HEK293 (cell line): ENCODE results near the gene GLMP.
A peak's percentile ranks its signal among the peaks of the same experiment; 100 is the strongest.

Experiments used
- CTCF ChIA-PET: fragments of 350-600 bp; formaldehyde crosslinking; extraction: SDS; loops from one replicate; lab custom pipeline; 2021; ENCODE audit warnings: antibody characterized with exemption; lab: Yijun Ruan, JAX
- POLR2A ChIA-PET: fragments of 300-600 bp; formaldehyde crosslinking; extraction: SDS; loops from one replicate; lab custom pipeline; 2020; ENCODE audit warnings: antibody characterized with exemption, inconsistent platforms; lab: Yijun Ruan, JAX
- H3K27ac ChIP-seq: fragments of 200-500 bp; sonication (Bioruptor generic); 2 replicates; pipeline ENCODE4 v1.5.1; 2014; ENCODE audit warnings: low read depth, low read length, control low read depth, inconsistent platforms; ENCODE audit errors: extremely low read depth
- H3K36me3 ChIP-seq, 2 experiments: fragments of 200-500 bp in 1 of 2; sonication (Bioruptor generic) in 1 of 2; 1 replicate in 1 of 2; 2 replicates in 1 of 2; pipeline ENCODE4 v1.5.1; 2014 to 2017; ENCODE audit warnings: inconsistent platforms in 2 of 2, low read length in 2 of 2; ENCODE audit not compliant: control insufficient read depth in 2 of 2, insufficient read depth in 1 of 2
- H3K4me1 ChIP-seq: fragments of 200-500 bp; sonication (Bioruptor generic); 2 replicates; pipeline ENCODE4 v1.5.1; 2014; ENCODE audit warnings: mild to moderate bottlenecking, low read length, inconsistent platforms; ENCODE audit not compliant: control insufficient read depth, insufficient read depth
- H3K4me3 ChIP-seq: 2 replicates; pipeline ENCODE4 v1.5.1; 2011; ENCODE audit warnings: low read depth, mild to moderate bottlenecking, control low read depth, low read length, moderate library complexity
- H3K9me3 ChIP-seq: fragments of 200-500 bp; sonication (Bioruptor generic); 2 replicates; pipeline ENCODE4 v1.5.1; 2014; ENCODE audit warnings: low read depth, low read length, inconsistent platforms; ENCODE audit not compliant: control insufficient read depth, insufficient read depth
- HOXD13 ChIP-seq: sonication (generic); formaldehyde crosslinking; IDR thresholded peaks from 2 replicates; pipeline ENCODE4 v1.8.0; 2022; ENCODE audit warnings: missing genetic modification reagents, borderline replicate concordance
- PATZ1 ChIP-seq: fragments of 450-650 bp; formaldehyde crosslinking; IDR thresholded peaks from 2 replicates; pipeline ENCODE4 v1.5.1; 2016; ENCODE audit warnings: missing biosample characterization, missing genetic modification characterization
- WT1 ChIP-seq: fragments of 450-650 bp; formaldehyde crosslinking; IDR thresholded peaks from 2 replicates; pipeline ENCODE4 v1.5.1; 2016; ENCODE audit warnings: missing biosample characterization, missing genetic modification characterization
- ZBTB17 ChIP-seq: fragments of 450-650 bp; formaldehyde crosslinking; IDR thresholded peaks from 2 replicates; pipeline ENCODE4 v1.5.1; 2016; ENCODE audit warnings: missing biosample characterization, missing genetic modification characterization
- ZBTB21 ChIP-seq: fragments of 450-650 bp; formaldehyde crosslinking; IDR thresholded peaks from 2 replicates; pipeline ENCODE4 v1.5.1; 2017; ENCODE audit warnings: missing biosample characterization, missing genetic modification characterization
- ZNF132 ChIP-seq: fragments of 450-650 bp; formaldehyde crosslinking; IDR thresholded peaks from 2 replicates; pipeline ENCODE4 v1.5.1; 2017; ENCODE audit warnings: missing biosample characterization, missing genetic modification characterization, borderline replicate concordance
- ZNF133 ChIP-seq: fragments of 450-650 bp; formaldehyde crosslinking; IDR thresholded peaks from 2 replicates; pipeline ENCODE4 v1.5.1; 2016; ENCODE audit warnings: missing biosample characterization, missing genetic modification characterization
- ZNF140 ChIP-seq: fragments of 450-650 bp; formaldehyde crosslinking; IDR thresholded peaks from 2 replicates; pipeline ENCODE4 v1.5.1; 2016; ENCODE audit warnings: missing biosample characterization, missing genetic modification characterization
- ZNF16 ChIP-seq: fragments of 450-650 bp; formaldehyde crosslinking; IDR thresholded peaks from 2 replicates; pipeline ENCODE4 v1.5.1; 2016; ENCODE audit warnings: low read depth, missing biosample characterization, missing genetic modification characterization
- ZNF169 ChIP-seq: fragments of 450-650 bp; formaldehyde crosslinking; IDR thresholded peaks from 2 replicates; pipeline ENCODE4 v1.5.1; 2016; ENCODE audit warnings: missing biosample characterization, missing genetic modification characterization
- ZNF214 ChIP-seq: fragments of 450-650 bp; formaldehyde crosslinking; IDR thresholded peaks from 2 replicates; pipeline ENCODE4 v1.5.1; 2017; ENCODE audit warnings: missing biosample characterization, mild to moderate bottlenecking, missing genetic modification characterization, borderline replicate concordance
- ZNF394 ChIP-seq: fragments of 450-650 bp; formaldehyde crosslinking; IDR thresholded peaks from 2 replicates; pipeline ENCODE4 v1.5.1; 2016; ENCODE audit warnings: missing biosample characterization, missing genetic modification characterization, mild to moderate bottlenecking, moderate library complexity, borderline replicate concordance
- ZNF423 ChIP-seq: fragments of 450-650 bp; formaldehyde crosslinking; IDR thresholded peaks from 2 replicates; pipeline ENCODE4 v1.5.1; 2016; ENCODE audit warnings: missing biosample characterization, missing genetic modification characterization
- ZNF433 ChIP-seq: fragments of 450-650 bp; formaldehyde crosslinking; IDR thresholded peaks from 2 replicates; pipeline ENCODE4 v1.5.1; 2016; ENCODE audit warnings: missing biosample characterization, missing genetic modification characterization, low read depth
- ZNF48 ChIP-seq: fragments of 450-650 bp; formaldehyde crosslinking; IDR thresholded peaks from 2 replicates; pipeline ENCODE4 v1.5.1; 2016; ENCODE audit warnings: missing biosample characterization, missing genetic modification characterization
- ZNF544 ChIP-seq: fragments of 450-650 bp; formaldehyde crosslinking; IDR thresholded peaks from 2 replicates; pipeline ENCODE4 v1.5.0; 2017; ENCODE audit warnings: missing biosample characterization, missing genetic modification characterization
- ZNF600 ChIP-seq: fragments of 450-650 bp; formaldehyde crosslinking; IDR thresholded peaks from 2 replicates; pipeline ENCODE4 v1.5.1; 2016; ENCODE audit warnings: missing biosample characterization, missing genetic modification characterization
- ZNF621 ChIP-seq: fragments of 450-650 bp; formaldehyde crosslinking; IDR thresholded peaks from 2 replicates; pipeline ENCODE4 v1.5.1; 2017; ENCODE audit warnings: missing biosample characterization, missing genetic modification characterization
- ZNF645 ChIP-seq: fragments of 450-650 bp; formaldehyde crosslinking; IDR thresholded peaks from 2 replicates; pipeline ENCODE4; 2016; ENCODE audit warnings: missing biosample characterization, missing genetic modification characterization
- ZNF677 ChIP-seq: fragments of 450-650 bp; IDR thresholded peaks from 2 replicates; pipeline ENCODE4 v1.5.0; 2018; ENCODE audit warnings: missing biosample characterization, mild to moderate bottlenecking, missing genetic modification characterization, moderate library complexity

Gene GLMP

GRCh38 chr1:156257711-156258110, 37.8 kb downstream of the GLMP start:
- ChIA-PET POLR2A (no interaction called here), CTCF (interaction anchor here (0.6 kb wide), 1 partner anchor 102 kb away, joined by 3 read pairs; no protein-coding TSS in a partner anchor)
- Histone ChIP-seq H3K4me3 (no peak overlapping the region), H3K9me3 (no peaks in the 10 kb centered on the region)
- TF ChIP-seq ZNF677 (tag by site-specific recombination), result no peak
- no peak for TF ChIP-seq ZNF48 (tag by site-specific recombination)
- TF ChIP-seq ZNF169 (tag by site-specific recombination), result no peak
- no peak for TF ChIP-seq ZNF214
- TF ChIP-seq, all 188 proteins: peak for 0
- Histone ChIP-seq H3K27ac (no peak overlapping the region), H3K4me1 (no peaks in the 10 kb centered on the region), H3K36me3 (peaks cover 41 to 90% of the 10 kb centered on the region in 2 experiments)

- H3K4me1 ChIP-seq, result no peaks in the 10 kb centered on the region
- ChIA-PET CTCF (no interaction called here), POLR2A (interaction anchor here (0.7 to 1.1 kb wide), 2 partner anchors 28 to 84 kb away, joined by 3 to 4 read pairs; partner anchors contain the start of genes CCT3 and TSACC)
- H3K4me3 ChIP-seq, result no peak overlapping the region
- no peak overlapping the region for H3K27ac ChIP-seq
- TF ChIP-seq PATZ1 (no peak), ZNF394 (tag by site-specific recombination) (no peak), ZNF433 (tag by site-specific recombination) (no peak), ZNF133 (tag by site-specific recombination) (no peak), ZBTB17 (tag by site-specific recombination) (peak; percentile 43; the same call in 1 of the 2 replicates), ZNF140 (tag by site-specific recombination) (no peak), ZNF16 (no peak), ZNF600 (peak; percentile 87), ZBTB21 (tag by site-specific recombination) (no peak), ZNF423 (tag by site-specific recombination) (no peak), WT1 (tag by site-specific recombination) (no peak), ZNF132 (no peak), ZNF645 (no peak), HOXD13 (CRISPR knock-in tag) (no peak), ZNF544 (tag by site-specific recombination) (no peak)
- no peaks in the 10 kb centered on the region for H3K9me3 ChIP-seq
- peaks cover 20 to 91% of the 10 kb centered on the region in 2 experiments for H3K36me3 ChIP-seq
Measured at GRCh38 chr1:156253634-156254033, 41.8 kb downstream of the GLMP start.

- no peak overlapping the region for H3K27ac ChIP-seq
- H3K36me3 ChIP-seq, result peaks cover 20 to 75% of the 10 kb centered on the region in 2 experiments
- no peaks in the 10 kb centered on the region for H3K4me1 ChIP-seq
- no peaks in the 10 kb centered on the region for H3K9me3 ChIP-seq
- POLR2A ChIA-PET, result interaction anchor here (0.9 to 1.2 kb wide), 2 partner anchors 12 to 21 kb away, joined by 3 read pairs; no protein-coding TSS in a partner anchor
- no peak overlapping the region for H3K4me3 ChIP-seq
- CTCF ChIA-PET, result interaction anchor here (0.9 kb wide), 1 partner anchor 26 kb away, joined by 3 read pairs; no protein-coding TSS in a partner anchor
- TF ChIP-seq ZNF621, result no peak
- peak; percentile 73; the same call in 1 of the 2 replicates for TF ChIP-seq ZNF394 (tag by site-specific recombination)
- TF ChIP-seq, all 188 proteins: peak for 1
Measured at GRCh38 chr1:156251527-156251926, 44.0 kb downstream of the GLMP start.
